ENCODE results near the gene CHST3. TPM values are rescaled to one million over a fixed set of nuclear protein-coding genes. Genes with fewer than 3 reads are reported as not detected.

CHST3 gene
- total and polyA plus RNA-seq, 4 experiments from 2014 or later, result not detected

Other genes with a start within 250 kb of the CHST3 start
- under 1 TPM; 0.11 to 0.12 TPM for gene C10orf105, start 244.6 kb upstream of the CHST3 start, total RNA-seq
- under 1 TPM; 0.07 TPM for gene C10orf105, start 244.6 kb upstream of the CHST3 start, polyA plus RNA-seq
- 10 to 100 TPM; 97.8 to 98.4 TPM for gene VSIR, start 190.9 kb upstream of the CHST3 start, total RNA-seq
- 100 to 1,000 TPM; 350 to 372 TPM for gene VSIR, start 190.9 kb upstream of the CHST3 start, polyA plus RNA-seq
- 100 to 1,000 TPM; 248 to 257 TPM for gene PSAP, start 113.1 kb upstream of the CHST3 start, total RNA-seq
- 100 to 1,000 TPM; 392 to 611 TPM for gene PSAP, start 113.1 kb upstream of the CHST3 start, polyA plus RNA-seq
- 100 to 1,000 TPM; 552 to 556 TPM for gene SPOCK2, start 124.2 kb downstream of the CHST3 start, total RNA-seq
- 100 to 1,000 TPM; 174 to 260 TPM for gene SPOCK2, start 124.2 kb downstream of the CHST3 start, polyA plus RNA-seq

All from CD4-positive, alpha-beta memory T cell (primary cell).